ENCODE measurements around the gene CHST14.
A peak's percentile ranks its signal among the peaks of the same experiment; 100 is the strongest.
"Not testable (repeated sequence)": the region's sequence is repeated elsewhere in the genome, so short reads cannot be mapped to it uniquely, and the experiment has no call there.

The CHST14 gene

DNA sequence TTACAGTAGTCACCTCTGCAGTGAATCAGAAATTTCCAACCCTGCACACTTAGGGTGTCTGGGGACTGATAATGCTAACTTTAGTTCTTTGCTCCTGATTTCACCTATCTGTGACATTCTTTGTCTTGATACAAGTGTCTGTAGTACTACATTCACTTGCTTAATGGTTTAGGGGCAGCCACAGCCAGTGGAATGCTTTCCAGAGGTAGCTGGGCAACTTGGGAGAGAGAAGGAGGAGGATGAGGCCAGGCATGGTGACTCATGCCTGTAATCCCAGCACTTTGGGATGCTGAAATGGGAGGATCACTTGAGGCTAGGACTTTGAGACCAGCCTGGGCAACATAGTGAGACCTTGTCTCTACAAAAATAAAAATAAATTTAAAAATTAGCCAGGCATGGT, 21.5 kb upstream of the CHST14 start:
- ATAC-seq (replicated peaks): no peak
- H3K27me3 Mint-ChIP-seq: no peaks in the 10 kb centered on the region
- peaks cover 48 to 70% of the 10 kb centered on the region in 2 donors for H3K4me1 Mint-ChIP-seq
- no peak overlapping the region for H3K4me3 Mint-ChIP-seq
- no peak overlapping the region for H3K27ac Mint-ChIP-seq
- H3K9me3 Mint-ChIP-seq: no peaks in the 10 kb centered on the region
- no peaks in the 10 kb centered on the region for H3K36me3 Mint-ChIP-seq
- no peak for DNase-seq

DNA sequence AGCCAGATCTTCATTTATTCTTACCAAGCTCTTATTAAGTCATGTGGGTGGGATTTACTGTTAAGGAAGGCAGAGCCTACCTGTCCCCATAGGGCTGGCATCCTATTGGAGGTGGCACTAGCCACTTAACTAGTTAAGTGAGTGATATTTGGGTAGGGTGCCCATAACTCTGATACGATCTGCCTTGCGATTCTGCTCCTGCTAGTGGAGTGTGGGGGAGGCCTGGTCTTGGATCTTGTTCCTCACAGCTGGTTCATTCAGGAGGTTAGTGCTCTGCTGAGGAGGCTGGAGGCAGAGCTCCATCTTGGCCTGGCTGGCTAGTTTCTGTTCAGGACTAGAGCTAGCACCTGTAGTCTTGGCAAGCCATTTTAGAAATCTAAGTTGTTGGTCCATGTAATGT, 20.7 kb upstream of the CHST14 start:
- no peak for ATAC-seq (replicated peaks)
- no peaks in the 10 kb centered on the region for H3K9me3 Mint-ChIP-seq
- no peaks in the 10 kb centered on the region for H3K27me3 Mint-ChIP-seq
- no peak overlapping the region for H3K4me3 Mint-ChIP-seq
- H3K27ac Mint-ChIP-seq: no peak overlapping the region
- no peak for DNase-seq
- no peaks in the 10 kb centered on the region for H3K36me3 Mint-ChIP-seq
- peaks cover 47 to 70% of the 10 kb centered on the region in 2 donors for H3K4me1 Mint-ChIP-seq

DNA sequence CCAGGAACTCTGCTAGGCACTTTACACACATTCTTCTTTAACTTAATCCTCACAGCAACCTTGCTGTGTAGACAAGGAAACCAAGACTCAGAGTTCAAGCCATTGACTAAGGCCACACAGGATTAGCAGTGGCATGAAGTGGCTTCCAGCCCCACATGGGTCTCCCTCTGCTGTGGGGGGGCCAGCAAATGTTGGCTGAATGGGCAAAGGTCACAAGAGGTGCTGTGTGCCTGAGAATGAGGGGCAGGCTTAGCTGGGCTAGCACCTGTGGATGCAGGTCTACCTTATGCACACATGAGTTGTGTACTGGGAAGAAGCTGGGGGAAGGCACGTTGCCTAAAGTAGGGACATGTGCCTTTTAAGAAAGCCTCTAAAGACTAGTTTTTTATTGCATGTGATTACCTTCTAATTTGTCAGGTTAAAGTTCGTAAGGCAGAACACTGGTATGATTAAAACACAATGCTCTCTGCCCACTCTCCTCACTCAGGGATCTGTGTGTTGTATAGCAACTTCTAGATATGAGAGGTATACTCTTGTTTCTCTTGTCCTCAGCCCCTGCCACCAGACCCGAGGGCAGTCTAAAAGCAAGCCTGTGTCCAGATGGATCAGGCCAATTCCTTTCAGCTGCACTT, 19.1 kb upstream of the CHST14 start:
- DNase-seq (no peak), ATAC-seq (replicated peaks) (peak; percentile 3 to 5)
- no peak overlapping the region for H3K4me3 Mint-ChIP-seq
- H3K27ac Mint-ChIP-seq: peak overlapping the region; percentile 59
- H3K9me3 Mint-ChIP-seq: no peaks in the 10 kb centered on the region
- no peaks in the 10 kb centered on the region for H3K36me3 Mint-ChIP-seq
- no peaks in the 10 kb centered on the region for H3K27me3 Mint-ChIP-seq
- H3K4me1 Mint-ChIP-seq: peaks cover 55 to 77% of the 10 kb centered on the region in 2 donors

DNA sequence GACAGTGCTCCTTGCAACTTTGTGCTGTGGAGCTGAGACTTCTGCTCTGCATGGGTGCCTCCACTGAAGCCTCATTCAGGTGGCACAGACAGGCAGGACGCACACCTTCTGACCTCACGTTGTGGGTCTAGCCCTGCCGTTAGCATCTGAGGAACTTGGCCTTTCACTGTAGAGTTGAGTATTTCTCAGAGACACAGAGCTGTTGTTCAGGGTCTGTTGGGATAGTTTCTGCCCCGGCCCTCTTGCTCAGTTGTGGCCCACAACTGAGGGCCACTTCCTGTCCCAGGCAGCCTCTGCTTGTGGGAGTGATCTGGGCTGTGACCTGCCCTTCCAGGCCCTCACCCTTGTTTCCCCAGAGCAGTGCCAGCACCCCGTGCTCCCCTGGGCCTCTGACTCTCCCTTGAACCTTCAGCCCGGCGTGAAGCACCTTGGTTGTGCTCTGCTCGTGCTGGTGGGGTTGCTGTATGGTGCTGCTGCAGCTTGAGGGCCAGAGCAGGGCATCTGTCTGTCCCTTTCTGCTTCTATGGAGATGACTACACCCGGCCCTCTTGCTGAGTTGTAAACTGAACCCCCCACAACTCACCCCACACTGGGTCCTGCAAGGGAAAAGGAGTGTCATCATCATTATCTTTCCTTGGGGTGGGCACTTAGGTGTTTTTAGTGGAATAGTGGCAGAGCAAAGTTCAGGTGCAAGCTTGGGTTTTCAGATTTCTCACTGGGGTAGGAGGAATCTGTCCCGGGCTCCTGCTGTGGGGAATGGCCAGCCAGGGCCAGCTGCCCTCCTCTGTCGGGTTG, 18.3 kb upstream of the CHST14 start:
- Mint-ChIP-seq H3K4me1 (peaks cover 57 to 85% of the 10 kb centered on the region in 2 donors), H3K9me3 (no peaks in the 10 kb centered on the region), H3K4me3 (peak overlapping the region in 1 of 2 donors; percentile 14), H3K36me3 (no peaks in the 10 kb centered on the region), H3K27me3 (no peaks in the 10 kb centered on the region), H3K27ac (peak overlapping the region; percentile 37)
- ATAC-seq (replicated peaks) (peak; percentile 79 to 81), DNase-seq (no peak)

DNA sequence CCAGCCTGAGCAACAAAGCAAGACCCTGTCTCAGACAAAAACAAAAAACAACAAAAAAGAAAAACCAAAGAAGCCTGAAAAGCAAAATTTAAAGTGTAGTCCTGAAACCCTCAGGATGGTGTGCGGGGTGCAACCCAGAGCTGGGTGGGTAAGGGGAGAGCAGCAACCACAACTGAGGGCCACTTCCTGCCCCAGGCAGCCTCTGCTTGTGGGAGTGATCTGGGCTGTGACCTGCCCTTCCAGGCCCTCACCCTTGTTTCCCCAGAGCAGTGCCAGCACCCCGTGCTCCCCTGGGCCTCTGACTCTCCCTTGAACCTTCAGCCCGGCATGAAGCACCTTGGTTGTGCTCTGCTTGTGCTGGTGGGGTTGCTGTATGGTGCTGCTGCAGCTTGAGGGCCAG, 16.8 kb upstream of the CHST14 start:
- not testable (repeated sequence) for H3K4me3 Mint-ChIP-seq, DNase-seq, H3K36me3 Mint-ChIP-seq, H3K27me3 Mint-ChIP-seq, H3K9me3 Mint-ChIP-seq
- ATAC-seq (replicated peaks): peak; percentile 51 to 64
- Mint-ChIP-seq H3K27ac (peak overlapping the region; percentile 85), H3K4me1 (peaks cover 58 to 89% of the 10 kb centered on the region in 2 donors)

DNA sequence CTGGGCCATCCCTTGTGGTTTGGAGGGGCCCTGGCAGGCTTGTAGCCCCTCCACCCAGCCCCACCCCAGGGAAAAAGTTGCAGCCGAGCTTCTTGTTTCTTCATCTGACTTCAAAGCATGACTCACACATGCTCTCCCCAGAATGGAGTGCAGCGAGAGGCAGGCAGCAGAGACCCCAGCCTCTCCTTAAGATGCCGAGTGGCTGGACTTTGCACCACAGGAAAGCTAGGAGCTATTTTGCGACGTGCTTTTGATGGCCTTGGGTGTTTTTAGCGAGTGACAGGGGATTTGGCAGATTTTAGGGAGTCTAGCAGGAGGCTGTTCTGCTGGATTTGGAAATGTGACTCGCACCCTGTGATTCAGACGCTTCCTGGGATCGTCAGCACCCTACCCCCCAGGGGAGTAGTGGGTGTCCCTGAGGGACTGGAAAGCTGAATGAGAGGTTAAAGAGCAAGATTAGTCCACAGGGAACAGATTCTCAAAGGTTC, 15.8 kb upstream of the CHST14 start:
- Mint-ChIP-seq H3K9me3 (no peaks in the 10 kb centered on the region), H3K27me3 (no peaks in the 10 kb centered on the region), H3K27ac (no peak overlapping the region), H3K4me1 (peaks cover 52 to 86% of the 10 kb centered on the region in 2 donors), H3K4me3 (no peak overlapping the region), H3K36me3 (peaks cover 4% of the 10 kb centered on the region in 2 donors)
- ATAC-seq (replicated peaks): no peak
- DNase-seq: no peak

DNA sequence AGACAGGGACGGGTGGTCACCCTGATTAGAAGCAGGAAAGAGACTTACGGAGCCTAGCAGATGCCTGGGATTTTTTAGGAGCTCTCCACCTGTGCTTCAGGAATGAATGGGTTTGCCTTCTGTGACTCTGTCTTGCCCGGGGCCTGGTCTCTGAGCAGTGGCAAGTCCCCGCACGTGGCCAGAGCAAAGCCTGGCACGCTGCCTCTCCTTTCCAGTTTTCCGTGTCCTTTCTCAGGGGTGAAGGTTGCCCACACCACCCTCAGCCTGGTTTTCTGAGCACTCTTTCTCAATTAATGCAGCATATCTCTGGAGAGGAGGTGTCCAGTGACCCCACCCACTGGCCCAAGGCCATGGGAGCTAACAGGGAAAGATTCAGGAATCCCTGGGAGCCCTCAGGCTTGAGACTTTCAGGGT, 14.5 kb upstream of the CHST14 start:
- Mint-ChIP-seq H3K36me3 (peaks cover 4% of the 10 kb centered on the region in 2 donors), H3K27ac (peak overlapping the region; percentile 60), H3K4me3 (no peak overlapping the region), H3K27me3 (no peaks in the 10 kb centered on the region), H3K9me3 (no peaks in the 10 kb centered on the region), H3K4me1 (peaks cover 46 to 72% of the 10 kb centered on the region in 2 donors)
- ATAC-seq (replicated peaks) (no peak), DNase-seq (no peak)

DNA sequence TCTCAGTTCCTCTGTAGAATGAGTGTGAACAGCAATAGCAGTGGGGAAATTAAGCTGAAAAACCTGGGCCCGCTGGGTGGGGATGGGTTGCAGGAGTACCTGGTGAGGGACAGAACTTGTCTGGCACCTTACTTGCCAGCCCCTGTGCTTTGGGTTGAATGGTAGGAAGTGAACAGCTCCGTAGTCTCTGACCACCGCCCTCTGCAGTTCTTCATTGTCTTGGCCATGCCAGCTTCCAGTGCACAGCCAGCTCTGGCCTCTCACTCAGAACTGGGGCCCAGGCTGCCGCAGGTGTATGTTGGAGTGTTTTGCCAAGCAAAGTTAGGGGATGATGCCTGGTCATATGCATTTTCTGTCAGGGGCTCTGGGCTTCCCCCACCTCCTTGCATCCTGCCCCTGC, 14.0 kb upstream of the CHST14 start:
- H3K4me3 Mint-ChIP-seq: no peak overlapping the region
- H3K27ac Mint-ChIP-seq: peak overlapping the region; percentile 60

DNA sequence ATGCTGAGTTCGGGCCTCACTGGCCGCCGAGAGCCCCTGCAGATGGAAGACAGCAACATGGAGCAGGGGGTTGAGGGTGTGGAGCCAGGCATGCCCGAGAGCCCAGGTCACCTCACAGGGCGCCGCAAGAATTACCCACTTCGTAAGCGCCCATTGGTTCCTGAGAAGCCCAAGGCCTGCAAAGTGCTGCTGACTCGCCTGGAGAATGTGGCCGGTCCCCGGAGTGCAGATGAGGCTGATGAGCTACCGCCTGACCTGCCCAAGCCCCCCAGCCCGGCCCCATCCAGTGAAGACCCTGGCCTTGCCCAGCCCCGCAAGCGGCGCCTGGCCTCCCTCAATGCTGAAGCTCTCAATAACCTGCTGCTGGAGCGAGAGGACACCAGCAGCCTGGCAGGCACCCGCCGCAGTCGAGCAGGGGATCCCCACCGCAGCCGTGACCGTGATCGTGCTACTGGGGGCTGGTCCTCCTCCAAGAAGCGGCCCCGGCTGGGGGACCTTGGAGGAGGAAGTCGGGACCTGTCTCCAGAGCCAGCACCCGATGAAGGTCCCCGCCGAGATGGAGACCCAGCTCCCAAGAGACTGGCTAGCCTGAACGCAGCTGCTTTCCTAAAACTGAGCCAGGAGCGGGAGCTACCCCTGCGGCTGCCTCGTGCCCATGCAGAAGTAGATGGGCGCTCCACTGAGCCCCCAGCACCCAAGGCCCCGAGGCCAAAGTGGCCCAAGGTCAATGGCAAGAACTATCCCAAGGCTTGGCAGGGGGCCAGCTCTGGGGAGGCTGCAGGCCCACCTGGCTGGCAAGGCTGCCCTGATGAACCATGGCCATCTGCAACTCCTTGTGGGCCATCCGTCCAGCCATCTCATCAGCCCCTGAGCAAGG, 12.1 kb upstream of the CHST14 start:
- H3K4me1 Mint-ChIP-seq: peaks cover 24 to 48% of the 10 kb centered on the region in 2 donors
- H3K9me3 Mint-ChIP-seq: no peaks in the 10 kb centered on the region
- DNase-seq (no peak), ATAC-seq (replicated peaks) (no peak)
- no peak overlapping the region for H3K4me3 Mint-ChIP-seq
- no peaks in the 10 kb centered on the region for H3K27me3 Mint-ChIP-seq
- no peak overlapping the region for H3K27ac Mint-ChIP-seq
- H3K36me3 Mint-ChIP-seq: peaks cover 4% of the 10 kb centered on the region in 2 donors

More for the DNA sequence above, 14.0 kb upstream of the CHST14 start:
- Mint-ChIP-seq H3K9me3 (no peaks in the 10 kb centered on the region), H3K36me3 (peaks cover 4% of the 10 kb centered on the region in 2 donors), H3K27me3 (no peaks in the 10 kb centered on the region), H3K4me1 (peaks cover 43 to 68% of the 10 kb centered on the region in 2 donors)
- ATAC-seq (replicated peaks) (no peak), DNase-seq (no peak)

DNA sequence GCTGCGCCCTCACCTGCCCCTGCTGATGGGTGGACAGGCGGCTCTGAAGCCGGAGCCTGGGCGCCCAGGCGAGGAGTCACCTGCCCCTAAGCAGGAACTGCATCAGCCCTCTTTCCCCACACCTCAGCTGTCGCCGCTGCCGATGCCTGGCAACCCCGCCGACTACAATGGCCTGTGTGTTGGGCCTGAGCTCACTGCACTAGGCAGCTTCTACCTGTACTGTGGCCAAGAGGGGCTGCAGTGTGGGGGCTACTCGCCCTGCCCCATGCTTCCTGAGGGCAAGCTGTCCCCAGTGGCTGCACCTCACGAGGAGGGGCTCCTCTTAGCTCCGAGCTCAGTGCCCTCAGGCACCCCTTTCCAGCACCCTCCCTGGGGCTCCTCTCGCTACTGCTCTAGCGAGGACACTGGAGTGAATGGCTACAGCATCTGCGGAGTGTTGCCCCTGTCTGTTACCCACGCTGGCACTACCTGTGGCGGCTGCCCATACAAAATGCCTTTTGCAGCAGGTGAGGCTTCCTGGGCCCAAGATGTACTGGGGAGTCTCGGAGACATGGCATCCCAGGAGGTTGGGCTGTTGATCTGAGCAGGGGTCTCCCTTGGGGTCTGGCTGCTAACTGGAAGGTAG, 11.3 kb upstream of the CHST14 start:
- H3K36me3 Mint-ChIP-seq: peaks cover 4 to 8% of the 10 kb centered on the region in 2 donors
- H3K4me1 Mint-ChIP-seq: peaks cover 21 to 45% of the 10 kb centered on the region in 2 donors

DNA sequence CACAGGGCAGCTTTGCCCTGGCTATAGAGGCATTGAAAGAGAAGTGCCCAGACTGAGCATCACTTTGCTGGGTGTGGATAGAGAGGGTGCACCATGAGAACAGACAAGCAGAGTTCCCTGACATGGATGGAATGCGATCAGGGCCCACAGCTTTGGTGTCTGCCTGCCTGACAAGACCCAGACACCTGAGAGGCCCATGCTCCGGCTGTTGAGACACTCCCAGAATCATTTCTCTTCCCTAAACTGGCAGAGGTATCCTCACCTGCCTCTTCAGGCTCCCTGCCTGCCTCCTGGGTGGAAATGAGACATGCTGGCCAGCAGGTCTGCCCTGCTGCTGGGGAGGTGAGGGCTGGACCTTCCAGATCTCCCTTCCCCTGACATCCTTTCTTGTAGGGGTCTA, 10.4 kb upstream of the CHST14 start:
- H3K36me3 Mint-ChIP-seq: peaks cover 7 to 8% of the 10 kb centered on the region in 2 donors

More for the DNA sequence above, 11.3 kb upstream of the CHST14 start:
- H3K4me3 Mint-ChIP-seq: no peak overlapping the region
- no peak for DNase-seq
- ATAC-seq (replicated peaks): no peak
- H3K27ac Mint-ChIP-seq: no peak overlapping the region
- no peaks in the 10 kb centered on the region for H3K9me3 Mint-ChIP-seq
- H3K27me3 Mint-ChIP-seq: no peaks in the 10 kb centered on the region

DNA sequence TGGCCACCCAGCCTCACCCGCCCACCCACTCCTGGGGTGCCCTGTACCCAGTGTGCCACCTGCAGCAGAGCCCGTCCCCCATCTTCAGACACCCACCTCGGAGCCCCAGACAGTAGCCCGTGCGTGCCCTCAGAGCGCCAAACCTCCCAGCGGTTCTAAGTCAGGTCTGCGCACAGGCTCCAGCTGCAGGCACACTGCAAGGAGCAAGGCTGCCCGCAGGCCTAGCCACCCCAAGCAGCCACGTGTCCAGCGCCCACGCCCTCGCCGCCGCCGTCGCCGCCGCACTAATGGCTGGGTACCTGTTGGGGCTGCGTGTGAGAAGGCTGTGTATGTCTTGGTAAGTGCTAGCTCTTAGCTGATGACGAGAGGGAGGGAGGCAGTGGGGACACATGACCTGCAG, 8.8 kb upstream of the CHST14 start:
- no peak overlapping the region for H3K4me3 Mint-ChIP-seq
- peaks cover 11 to 27% of the 10 kb centered on the region in 2 donors for H3K4me1 Mint-ChIP-seq
- DNase-seq (no peak), ATAC-seq (replicated peaks) (no peak)
- peaks cover 14% of the 10 kb centered on the region in 2 donors for H3K36me3 Mint-ChIP-seq
- no peaks in the 10 kb centered on the region for H3K9me3 Mint-ChIP-seq
- H3K27me3 Mint-ChIP-seq: no peaks in the 10 kb centered on the region
- H3K27ac Mint-ChIP-seq: no peak overlapping the region

More for the DNA sequence above, 10.4 kb upstream of the CHST14 start:
- Mint-ChIP-seq H3K4me3 (no peak overlapping the region), H3K27me3 (no peaks in the 10 kb centered on the region), H3K4me1 (peaks cover 18 to 42% of the 10 kb centered on the region in 2 donors), H3K9me3 (no peaks in the 10 kb centered on the region), H3K27ac (no peak overlapping the region)
- ATAC-seq (replicated peaks) (no peak), DNase-seq (no peak)

DNA sequence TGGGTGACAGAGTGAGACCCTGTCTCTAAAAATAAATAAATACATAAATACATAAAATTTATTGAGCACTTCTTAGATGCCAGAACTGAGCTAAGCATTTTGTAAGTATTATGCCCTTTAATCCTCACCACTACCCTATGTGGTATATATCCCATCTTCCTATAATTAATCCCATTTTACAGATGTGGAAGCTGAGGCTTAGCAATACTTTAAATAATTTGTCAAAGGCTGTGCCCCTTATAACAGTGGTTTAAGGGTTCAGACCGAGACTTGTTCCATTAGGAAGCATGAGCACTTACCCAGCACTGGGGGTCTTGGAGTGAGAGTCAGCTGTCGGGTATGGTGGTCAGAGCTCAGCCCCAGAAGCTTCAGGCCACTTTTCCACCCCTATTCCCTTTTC, 7.5 kb upstream of the CHST14 start:
- no peak for ATAC-seq (replicated peaks)
- no peaks in the 10 kb centered on the region for H3K9me3 Mint-ChIP-seq
- no peaks in the 10 kb centered on the region for H3K27me3 Mint-ChIP-seq
- H3K4me1 Mint-ChIP-seq: peaks cover 9 to 15% of the 10 kb centered on the region in 2 donors
- H3K4me3 Mint-ChIP-seq: no peak overlapping the region
- peaks cover 14 to 15% of the 10 kb centered on the region in 2 donors for H3K36me3 Mint-ChIP-seq
- H3K27ac Mint-ChIP-seq: no peak overlapping the region
- DNase-seq: no peak

All from stimulated activated naive B cell treated with anti-CD40 and anti-IgM and Interleukin-4, amounts not matched to agents 10 μg/mL and 1 μg/mL and 100 μg/mL, for 72 hours (primary cell).